ENCODE data around the gene TSPAN3.

Gene TSPAN3

DNA sequence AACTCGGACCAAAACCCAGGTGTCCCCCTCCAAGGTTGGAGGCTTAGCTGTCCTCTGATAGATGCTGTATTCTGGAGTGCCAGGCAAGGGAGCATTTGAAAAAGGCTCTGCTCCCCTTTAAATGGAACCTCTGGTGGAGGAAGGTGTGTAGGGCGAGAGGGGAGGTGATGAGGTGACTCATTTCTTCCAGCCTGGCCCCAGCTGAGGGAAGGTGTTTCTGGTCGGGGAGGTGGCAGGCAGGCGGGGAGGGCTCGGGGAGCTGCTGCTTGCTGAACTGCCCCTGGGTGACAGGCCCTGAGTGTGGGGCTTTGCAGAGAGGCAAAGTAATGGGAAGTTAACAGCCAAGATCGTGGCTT, 57.2 kb downstream of the TSPAN3 start:
- H3K4me3 ChIP-seq (replicated peaks; ENCODE audit: low read depth, low read length) = no peak overlapping the region
- TF ChIP-seq, protein P1, sequence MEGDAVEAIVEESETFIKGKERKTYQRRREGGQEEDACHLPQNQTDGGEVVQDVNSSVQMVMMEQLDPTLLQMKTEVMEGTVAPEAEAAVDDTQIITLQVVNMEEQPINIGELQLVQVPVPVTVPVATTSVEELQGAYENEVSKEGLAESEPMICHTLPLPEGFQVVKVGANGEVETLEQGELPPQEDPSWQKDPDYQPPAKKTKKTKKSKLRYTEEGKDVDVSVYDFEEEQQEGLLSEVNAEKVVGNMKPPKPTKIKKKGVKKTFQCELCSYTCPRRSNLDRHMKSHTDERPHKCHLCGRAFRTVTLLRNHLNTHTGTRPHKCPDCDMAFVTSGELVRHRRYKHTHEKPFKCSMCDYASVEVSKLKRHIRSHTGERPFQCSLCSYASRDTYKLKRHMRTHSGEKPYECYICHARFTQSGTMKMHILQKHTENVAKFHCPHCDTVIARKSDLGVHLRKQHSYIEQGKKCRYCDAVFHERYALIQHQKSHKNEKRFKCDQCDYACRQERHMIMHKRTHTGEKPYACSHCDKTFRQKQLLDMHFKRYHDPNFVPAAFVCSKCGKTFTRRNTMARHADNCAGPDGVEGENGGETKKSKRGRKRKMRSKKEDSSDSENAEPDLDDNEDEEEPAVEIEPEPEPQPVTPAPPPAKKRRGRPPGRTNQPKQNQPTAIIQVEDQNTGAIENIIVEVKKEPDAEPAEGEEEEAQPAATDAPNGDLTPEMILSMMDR (IDR thresholded peaks at IDR 0.05; ENCODE audit: low read length, missing control alignments) = no peak
- no peak for DNase-seq (ENCODE audit: low read depth)

DNA sequence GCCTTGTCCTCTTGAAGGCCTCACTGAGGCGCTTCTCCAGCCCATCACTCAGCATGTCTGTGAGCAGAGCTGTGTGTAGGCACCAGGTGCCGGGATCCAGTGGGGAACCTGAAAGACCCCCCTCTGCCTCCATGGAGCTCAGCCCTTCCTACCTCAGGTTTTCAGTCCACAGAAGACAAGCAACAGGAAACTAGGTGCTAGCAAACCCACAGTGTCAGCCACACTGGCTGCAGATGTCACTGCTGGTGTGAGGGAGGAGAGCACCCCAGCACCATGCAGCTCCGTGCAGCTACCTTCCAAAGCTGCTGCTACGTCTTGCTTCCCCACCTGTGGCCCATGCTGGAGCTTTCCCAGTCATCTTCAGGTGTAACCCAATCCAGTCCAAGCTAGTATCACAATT, 58.0 kb downstream of the TSPAN3 start:
- no peak for DNase-seq (ENCODE audit: low read depth)
- H3K4me3 ChIP-seq (replicated peaks; ENCODE audit: low read depth, low read length) = no peak overlapping the region
- TF ChIP-seq, protein P1 (IDR thresholded peaks at IDR 0.05; ENCODE audit: low read length, missing control alignments) = no peak

DNA sequence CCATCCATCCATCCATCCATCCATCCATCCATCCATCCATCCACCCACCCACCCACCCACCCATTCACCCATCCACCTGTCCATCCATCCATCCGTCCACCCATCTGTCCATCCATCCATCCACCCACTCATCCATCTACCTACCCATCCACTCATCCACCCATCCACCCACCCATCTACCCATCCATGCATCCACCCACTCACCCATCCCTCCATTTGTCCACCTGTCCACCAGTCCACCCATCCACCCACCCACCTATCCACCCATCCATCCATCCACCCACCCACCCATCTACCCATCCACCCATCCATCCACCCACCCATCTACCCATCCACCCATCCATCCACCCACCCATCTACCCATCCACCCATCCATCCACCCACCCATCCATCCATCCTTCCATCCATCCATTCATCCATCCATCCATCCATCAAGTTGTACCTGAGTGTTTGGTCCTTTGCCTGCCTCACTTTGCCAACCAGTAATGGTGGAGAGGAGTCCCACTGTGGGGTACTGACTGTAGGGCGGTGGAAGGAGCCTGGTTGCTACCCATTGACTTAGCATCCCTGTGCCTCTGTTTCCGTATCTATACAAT, 58.7 kb downstream of the TSPAN3 start:
- TF ChIP-seq, protein P1 (IDR thresholded peaks at IDR 0.05; ENCODE audit: low read length, missing control alignments) = no peak
- DNase-seq (ENCODE audit: low read depth) = no peak

DNA sequence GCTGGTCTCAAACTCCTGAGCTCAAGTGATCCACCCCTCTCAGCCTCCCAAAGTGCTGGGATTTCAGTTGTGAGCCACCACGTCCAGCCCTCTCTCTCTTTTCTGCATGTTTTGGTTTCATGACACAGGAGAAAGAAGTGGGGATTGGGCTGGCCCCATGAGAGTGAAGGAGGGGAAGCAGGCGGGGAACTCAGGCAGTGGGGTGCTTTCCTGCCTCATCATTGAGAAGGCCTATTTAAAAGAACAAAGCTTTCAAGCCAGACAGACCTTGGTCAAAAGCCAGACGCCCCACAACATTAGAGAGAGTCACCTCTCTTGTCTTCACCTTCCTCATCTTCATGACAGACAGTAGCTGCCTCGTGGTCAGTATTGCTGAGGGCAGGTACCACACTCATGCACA, 60.1 kb downstream of the TSPAN3 start:
- no peak overlapping the region for H3K4me3 ChIP-seq (replicated peaks; ENCODE audit: low read depth, low read length)
- DNase-seq (ENCODE audit: low read depth) = no peak
- TF ChIP-seq, protein P1 (IDR thresholded peaks at IDR 0.05; ENCODE audit: low read length, missing control alignments) = no peak

More for the DNA sequence above, 58.7 kb downstream of the TSPAN3 start:
- H3K4me3 ChIP-seq (replicated peaks; ENCODE audit: low read depth, low read length) = no peak overlapping the region

DNA sequence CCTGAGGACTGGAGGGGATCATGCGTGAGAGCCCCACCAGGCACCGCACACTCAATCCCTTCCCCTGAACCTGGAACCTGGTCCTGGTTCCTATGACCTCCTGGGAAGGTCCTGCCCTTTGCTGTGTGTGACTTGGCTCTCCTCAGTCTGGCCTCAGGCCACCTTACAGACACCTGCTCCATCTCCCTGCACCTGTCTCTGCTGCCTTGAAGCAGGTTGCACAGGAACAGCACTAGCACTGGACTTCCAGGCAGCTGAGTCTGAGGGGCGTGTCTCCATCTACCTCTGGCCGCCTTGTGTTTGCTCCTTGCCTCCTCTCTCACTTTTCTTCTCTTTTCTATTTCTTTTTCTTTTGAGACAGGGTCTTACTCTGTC, 60.6 kb downstream of the TSPAN3 start:
- no peak for DNase-seq (ENCODE audit: low read depth)
- TF ChIP-seq, protein P1 (IDR thresholded peaks at IDR 0.05; ENCODE audit: low read length, missing control alignments) = no peak
- H3K4me3 ChIP-seq (replicated peaks; ENCODE audit: low read depth, low read length) = no peak overlapping the region

DNA sequence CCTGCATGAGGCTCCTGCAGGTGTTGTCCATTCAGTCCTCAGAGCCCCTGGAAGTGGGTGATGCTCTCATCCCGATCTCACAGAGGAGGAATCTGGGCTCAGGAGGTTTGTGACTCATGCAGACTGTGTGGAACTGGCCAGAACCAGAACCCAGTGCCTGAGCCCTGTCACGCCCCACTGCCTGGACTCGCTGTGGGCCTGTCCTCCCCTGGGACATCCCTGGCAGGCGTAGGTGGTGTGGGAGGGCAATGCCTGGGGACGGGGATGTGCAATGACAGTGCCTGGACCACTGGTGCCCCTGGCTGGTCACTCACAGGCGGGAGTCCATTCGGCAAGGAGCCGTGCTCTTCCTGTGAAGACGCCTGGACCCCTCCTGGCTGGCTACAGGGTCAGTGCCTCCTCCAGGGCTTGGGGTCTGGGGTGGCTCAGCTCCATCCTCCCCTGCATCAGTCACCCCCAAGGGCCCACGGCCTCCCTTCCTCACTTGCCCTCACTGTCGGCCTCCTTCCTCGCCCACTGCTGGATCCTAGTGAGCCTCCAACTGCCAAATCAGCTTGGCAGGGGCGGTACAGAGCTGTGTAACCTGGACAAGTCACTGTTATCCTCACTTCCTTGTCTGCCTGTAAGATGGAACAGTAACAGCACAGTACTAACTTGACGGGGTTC, 61.1 kb downstream of the TSPAN3 start:
- DNase-seq (ENCODE audit: low read depth) = no peak
- TF ChIP-seq, protein P1 (IDR thresholded peaks at IDR 0.05; ENCODE audit: low read length, missing control alignments) = no peak
- H3K4me3 ChIP-seq (replicated peaks; ENCODE audit: low read depth, low read length) = no peak overlapping the region

DNA sequence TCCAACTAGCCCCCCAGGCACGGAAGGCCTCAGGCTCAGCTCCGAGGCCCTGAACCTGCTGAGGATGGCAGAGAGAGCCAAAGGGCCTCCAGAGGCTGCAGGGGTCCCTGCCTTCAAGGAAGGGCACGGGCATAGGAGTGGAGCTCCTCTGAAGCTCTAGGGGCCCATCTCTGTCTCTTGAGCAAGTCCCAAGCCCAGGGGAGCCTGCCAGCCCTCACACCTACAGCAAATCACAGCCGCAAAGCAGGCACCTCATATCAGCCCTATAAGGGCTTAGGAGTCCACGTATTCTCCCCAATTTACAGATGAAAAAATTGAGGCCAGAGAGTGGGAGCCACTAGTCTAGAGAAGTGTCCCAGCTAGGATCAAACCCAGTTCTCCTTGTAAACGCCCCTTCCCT, 61.7 kb downstream of the TSPAN3 start:
- DNase-seq (ENCODE audit: low read depth) = no peak
- no peak overlapping the region for H3K4me3 ChIP-seq (replicated peaks; ENCODE audit: low read depth, low read length)
- TF ChIP-seq, protein P1 (IDR thresholded peaks at IDR 0.05; ENCODE audit: low read length, missing control alignments) = no peak

Measured in fibroblast of pulmonary artery (primary cell).